ENCODE measurements around the gene TMEM129.

DNA sequence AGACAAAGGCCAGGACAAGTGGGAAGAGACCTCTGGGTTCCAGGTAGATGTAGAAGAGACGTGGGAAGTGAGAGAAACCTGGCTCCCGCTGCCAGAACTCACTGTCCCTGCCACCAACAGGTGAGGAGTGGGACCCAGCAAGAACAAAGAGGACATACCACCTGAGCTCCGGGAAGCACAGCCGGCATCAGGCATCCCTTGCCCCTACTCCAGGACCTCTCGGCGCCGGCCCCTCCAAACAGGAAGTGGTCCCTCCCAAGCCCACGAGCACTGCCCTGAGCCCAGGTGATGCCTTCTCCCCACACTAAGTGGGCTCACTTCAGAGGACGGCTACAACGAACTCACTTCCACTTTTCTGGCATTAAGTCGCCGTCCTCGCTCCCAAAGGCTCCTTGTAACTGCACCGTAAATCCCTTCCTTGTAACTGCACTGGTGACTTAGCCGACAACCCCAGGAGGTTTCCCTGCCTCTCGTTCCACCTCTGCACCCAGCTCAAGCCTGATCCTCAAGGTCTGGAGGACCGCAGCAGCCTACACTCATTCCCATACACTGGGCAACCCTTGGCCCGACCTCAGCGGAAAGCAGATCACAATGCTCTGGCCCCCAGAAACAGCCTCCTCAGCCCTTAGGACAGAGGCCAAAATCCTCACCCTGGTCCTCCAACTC, 45.9 kb downstream of the TMEM129 start:
- TF ChIP-seq YY1 (IDR thresholded peaks at IDR 0.05; ENCODE audit: low read depth, low read length) (no peak), SRF (IDR thresholded peaks at IDR 0.05; ENCODE audit: low read depth in 2 of 2, low read length in 2 of 2) (no peak), NRF1 (conservative IDR thresholded peaks at IDR 0.05; ENCODE audit: low read depth, low read length) (no peak)
- TF ChIP-seq, protein P1, sequence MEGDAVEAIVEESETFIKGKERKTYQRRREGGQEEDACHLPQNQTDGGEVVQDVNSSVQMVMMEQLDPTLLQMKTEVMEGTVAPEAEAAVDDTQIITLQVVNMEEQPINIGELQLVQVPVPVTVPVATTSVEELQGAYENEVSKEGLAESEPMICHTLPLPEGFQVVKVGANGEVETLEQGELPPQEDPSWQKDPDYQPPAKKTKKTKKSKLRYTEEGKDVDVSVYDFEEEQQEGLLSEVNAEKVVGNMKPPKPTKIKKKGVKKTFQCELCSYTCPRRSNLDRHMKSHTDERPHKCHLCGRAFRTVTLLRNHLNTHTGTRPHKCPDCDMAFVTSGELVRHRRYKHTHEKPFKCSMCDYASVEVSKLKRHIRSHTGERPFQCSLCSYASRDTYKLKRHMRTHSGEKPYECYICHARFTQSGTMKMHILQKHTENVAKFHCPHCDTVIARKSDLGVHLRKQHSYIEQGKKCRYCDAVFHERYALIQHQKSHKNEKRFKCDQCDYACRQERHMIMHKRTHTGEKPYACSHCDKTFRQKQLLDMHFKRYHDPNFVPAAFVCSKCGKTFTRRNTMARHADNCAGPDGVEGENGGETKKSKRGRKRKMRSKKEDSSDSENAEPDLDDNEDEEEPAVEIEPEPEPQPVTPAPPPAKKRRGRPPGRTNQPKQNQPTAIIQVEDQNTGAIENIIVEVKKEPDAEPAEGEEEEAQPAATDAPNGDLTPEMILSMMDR (IDR thresholded peaks at IDR 0.05 in 2 of 3, conservative IDR thresholded peaks at IDR 0.05 in 1 of 3; ENCODE audit: control insufficient read depth in 2 of 3, extremely low read depth in 1 of 3, insufficient read depth in 1 of 3, low read depth in 3 of 3, low read length in 3 of 3), result no peak

Data from GM12878 (cell line).